ENCODE data around the gene KCNK18. TPM values are rescaled to one million over a fixed set of nuclear protein-coding genes. Genes with fewer than 3 reads are reported as not detected.

The KCNK18 gene
- total and polyA plus RNA-seq, 9 donors, result not detected

- TF ChIP-seq EP300 (IDR thresholded peaks at IDR 0.05), result no peak
- TF ChIP-seq CTCF (IDR thresholded peaks at IDR 0.05), result no peak
- no peak for TF ChIP-seq POLR2A (IDR thresholded peaks at IDR 0.05)
- intact Hi-C loops (cut with DNase I), result loop anchor here (2.0 to 10.0 kb wide), 3 partner anchors 100 to 1028 kb away; no protein-coding TSS in a partner anchor
- H3K9me3 ChIP-seq, result no peaks in the 10 kb centered on the region
- peak in 2 of 5 donors; percentile 11 to 40 for DNase-seq
- 24 to 26% (median 26%) methylated on average over 13 to 22 of the region's 22 CpGs for WGBS, 3 donors
- H3K4me1 ChIP-seq (ENCODE audit: insufficient read depth), result peaks cover 5% of the 10 kb centered on the region
- H3K36me3 ChIP-seq, result no peaks in the 10 kb centered on the region
- no peaks in the 10 kb centered on the region for H3K27me3 ChIP-seq
- H3K4me3 ChIP-seq, result peak overlapping the region; percentile 40
- no peak overlapping the region for H3K27ac ChIP-seq
These were observed 20.0 kb downstream of the KCNK18 start for GRCh38 chr10:117217196-117217761.

GRCh38 chr10:117218654-117219053, 21.4 kb downstream of the KCNK18 start:
- Histone ChIP-seq H3K4me3 (no peak overlapping the region), H3K27me3 (no peaks in the 10 kb centered on the region), H3K9me3 (no peaks in the 10 kb centered on the region), H3K36me3 (no peaks in the 10 kb centered on the region), H3K27ac (no peak overlapping the region), H3K4me1 (ENCODE audit: insufficient read depth) (peaks cover 5% of the 10 kb centered on the region)
- no peak for DNase-seq
- TF ChIP-seq EP300 (IDR thresholded peaks at IDR 0.05) (no peak), CTCF (IDR thresholded peaks at IDR 0.05) (no peak), POLR2A (IDR thresholded peaks at IDR 0.05) (no peak)
- intact Hi-C loops (cut with DNase I), result loop anchor here in 3 of 4 donors (5.0 to 10.0 kb wide), 2 partner anchors 104 to 1026 kb away; no protein-coding TSS in a partner anchor
- WGBS, 3 donors, result 82 to 88% (median 85%) methylated on average over 8 of the region's 8 CpGs

- Histone ChIP-seq H3K9me3 (no peaks in the 10 kb centered on the region), H3K27ac (no peak overlapping the region), H3K27me3 (no peaks in the 10 kb centered on the region), H3K4me1 (ENCODE audit: insufficient read depth) (peaks cover 5% of the 10 kb centered on the region), H3K4me3 (no peak overlapping the region), H3K36me3 (no peaks in the 10 kb centered on the region)
- no peak for DNase-seq
- WGBS, 3 donors, result 53 to 71% (median 67%) methylated on average over 10 of the region's 10 CpGs
- TF ChIP-seq POLR2A (IDR thresholded peaks at IDR 0.05), result no peak
- TF ChIP-seq EP300 (IDR thresholded peaks at IDR 0.05), result no peak
- TF ChIP-seq CTCF (IDR thresholded peaks at IDR 0.05), result no peak
- intact Hi-C loops (cut with DNase I), result no loop called here
These were observed 23.9 kb downstream of the KCNK18 start for GRCh38 chr10:117221156-117221711.

DNA sequence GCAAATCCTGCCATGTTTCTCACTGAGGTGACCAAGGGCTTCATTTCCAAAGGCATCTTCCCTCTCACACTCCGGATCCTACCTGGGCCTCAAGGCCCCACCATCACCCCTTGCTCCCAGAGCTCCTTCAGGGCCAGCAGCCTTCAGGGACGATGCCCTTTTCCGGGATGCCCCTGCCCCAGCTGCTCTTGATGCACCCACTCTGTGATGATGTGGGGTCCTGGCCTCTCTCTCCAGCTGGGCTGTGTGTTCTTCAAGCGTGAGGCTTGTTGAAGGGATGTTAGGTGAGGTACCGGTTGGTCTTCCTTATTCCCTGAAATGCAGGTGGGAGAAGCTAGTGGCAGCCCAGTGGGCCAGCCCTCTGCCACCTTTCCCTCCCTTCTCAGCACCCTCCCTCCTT, 25.3 kb downstream of the KCNK18 start:
- Histone ChIP-seq H3K4me1 (ENCODE audit: insufficient read depth) (no peaks in the 10 kb centered on the region), H3K36me3 (no peaks in the 10 kb centered on the region), H3K9me3 (no peaks in the 10 kb centered on the region), H3K27ac (no peak overlapping the region), H3K27me3 (no peaks in the 10 kb centered on the region), H3K4me3 (no peak overlapping the region)
- 96 to 97% (median 96%) methylated on average over 5 of the region's 5 CpGs for whole genome bisulfite sequencing, 3 donors
- no peak for DNase-seq
- intact Hi-C loops (cut with DNase I), result no loop called here
- no peak for TF ChIP-seq EP300 (IDR thresholded peaks at IDR 0.05)
- TF ChIP-seq CTCF (IDR thresholded peaks at IDR 0.05), result no peak
- TF ChIP-seq POLR2A (IDR thresholded peaks at IDR 0.05), result no peak
